Measurements from ENCODE around the gene TPCN1.

- TF ChIP-seq CTCF (conservative IDR thresholded peaks at IDR 0.05 in 1 of 2, IDR thresholded peaks at IDR 0.05 in 1 of 2; ENCODE audit: low read depth in 1 of 2, low read length in 2 of 2) (no peak), EZH2 (IDR thresholded peaks at IDR 0.05; ENCODE audit: low read length, missing control alignments) (no peak)
These were observed 50.7 kb downstream of the TPCN1 start for GRCh38 chr12:113271853-113272561.
